OCI-LY7 (cell line): ENCODE results near the gene RPS6KA5.

Experiments
- CTCF ChIP-seq: fragments of 200-600 bp; sonication (generic); conservative IDR thresholded peaks from 2 replicates; pipeline ENCODE4 v1.5.1; 2014; ENCODE audit warnings: mild to moderate bottlenecking, antibody characterized with exemption, low read length, moderate library complexity, mixed read lengths
- EZH2phosphoT487 ChIP-seq: fragments of 200-600 bp; sonication (generic); IDR thresholded peaks from 2 replicates; pipeline ENCODE4 v1.6.1; 2018; ENCODE audit warnings: low read depth, borderline replicate concordance, mild to moderate bottlenecking, mixed run types, antibody characterized with exemption, low read length, moderate library complexity, mixed read lengths

GRCh38 chr14:90870950-90871604 lies 189.4 kb downstream of the RPS6KA5 start:
- TF ChIP-seq CTCF (no peak), EZH2phosphoT487 (no peak)
